ENCODE measurements around the gene PCLO.
"Not testable (repeated sequence)": the region's sequence is repeated elsewhere in the genome, so short reads cannot be mapped to it uniquely, and the experiment has no call there.

Gene PCLO

DNA sequence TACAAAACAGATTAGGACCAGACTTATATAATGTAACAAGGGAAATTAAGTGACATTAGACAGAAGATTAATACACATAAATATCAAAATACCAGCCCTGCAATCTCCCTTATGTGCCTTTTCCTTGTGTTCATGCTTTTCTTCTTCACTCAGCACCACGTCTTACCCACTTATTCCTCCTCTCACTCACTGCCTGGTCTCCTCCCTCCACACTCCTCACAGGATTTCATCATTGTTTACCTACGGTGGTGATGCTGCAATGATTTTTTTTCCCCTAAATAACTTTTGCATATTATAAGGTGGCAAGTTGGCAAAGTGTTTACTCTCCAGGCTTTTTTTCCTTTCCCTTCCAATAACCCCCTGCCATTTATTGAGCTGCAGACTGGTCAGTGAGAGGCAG is 203.2 kb downstream of the PCLO start:
- no peak for DNase-seq

DNA sequence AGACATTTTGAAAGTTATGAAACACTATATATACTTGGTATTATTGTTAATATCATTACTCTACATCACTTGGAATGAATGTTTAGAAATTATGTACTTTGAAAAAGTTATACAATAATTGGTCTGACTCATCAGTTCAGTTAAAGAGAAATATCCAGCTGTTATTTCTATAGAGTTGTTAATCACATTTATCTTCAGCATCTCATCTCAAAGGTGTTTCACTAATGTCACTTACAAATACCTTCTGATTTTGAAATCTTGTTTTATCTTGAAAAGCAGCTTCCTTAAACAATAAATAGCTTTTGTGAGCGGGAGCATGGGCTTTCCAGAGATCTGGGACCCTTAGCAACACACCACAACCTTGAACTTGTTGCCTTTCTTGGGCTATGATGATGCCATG is 205.2 kb downstream of the PCLO start:
- no peak for DNase-seq

DNA sequence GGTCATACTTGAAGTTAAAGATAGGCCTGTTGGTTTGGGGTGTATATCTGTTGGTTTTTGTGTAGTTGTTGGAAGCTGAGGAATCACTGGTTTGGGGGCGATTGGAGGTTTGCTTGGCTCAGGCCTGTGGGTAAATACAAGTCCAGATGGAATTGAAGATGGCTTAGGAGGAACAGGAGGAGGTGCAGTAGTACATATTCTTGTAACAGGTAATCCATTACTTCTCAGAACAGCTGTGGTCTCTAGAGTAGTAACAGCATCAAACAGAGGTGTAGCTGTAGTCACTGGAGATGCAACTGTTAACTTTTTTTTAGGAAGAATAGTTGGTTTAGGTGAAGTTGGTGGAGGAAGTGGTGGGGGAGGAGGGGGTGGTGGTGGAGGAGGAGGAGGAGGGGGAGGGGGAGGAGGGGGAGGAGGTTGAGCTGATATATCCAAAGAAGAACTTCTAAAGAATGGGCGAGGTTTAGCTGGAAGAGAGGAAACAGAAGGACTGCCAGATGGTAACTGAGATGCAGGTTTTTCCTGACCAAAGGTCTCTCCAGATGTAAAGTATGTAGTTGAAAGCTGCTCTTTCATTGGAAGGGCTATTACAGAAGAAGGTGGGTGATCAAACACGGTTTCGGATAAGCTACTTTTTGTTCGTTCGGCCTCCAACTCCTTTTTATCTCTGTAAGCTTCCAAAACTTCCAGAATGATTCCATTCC is 209.2 kb downstream of the PCLO start:
- DNase-seq: no peak

DNA sequence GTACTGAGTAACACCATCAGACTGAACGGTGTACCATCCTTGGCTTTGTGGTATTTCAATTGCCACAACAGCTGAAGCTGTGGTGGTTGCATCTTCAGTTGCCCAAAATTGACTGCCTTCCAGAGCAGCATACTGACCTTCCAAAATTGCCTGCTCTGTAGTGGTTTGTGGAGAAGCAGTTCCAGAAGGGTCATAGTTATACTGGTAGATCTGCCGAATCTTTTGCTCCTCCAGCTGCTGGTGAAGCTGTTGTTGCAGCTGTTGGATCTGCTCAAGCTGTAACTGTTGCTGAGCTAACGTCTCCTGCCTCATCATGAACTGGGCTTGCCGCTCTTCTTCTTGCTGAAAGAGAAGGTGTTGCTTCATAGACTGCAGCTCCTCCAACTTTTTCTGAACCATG is 212.2 kb downstream of the PCLO start:
- DNase-seq: no peak

DNA sequence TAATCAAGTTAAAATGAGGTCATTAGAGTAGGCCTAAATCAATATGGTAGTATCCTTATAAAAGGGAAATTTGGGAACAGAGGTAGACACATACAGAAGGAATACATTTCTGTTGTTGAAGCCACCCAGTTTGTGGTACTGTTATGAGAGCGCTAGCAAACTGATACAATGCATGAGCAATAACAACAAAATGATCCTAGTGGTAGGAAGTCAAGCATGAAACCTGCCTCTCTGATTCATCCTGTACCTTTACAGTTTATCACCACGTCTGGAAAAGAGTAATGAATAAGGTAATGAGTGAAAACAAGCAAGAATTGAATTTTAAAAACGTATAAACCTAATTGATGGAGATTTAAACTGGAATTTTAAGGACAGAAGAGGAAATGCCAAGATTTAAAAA is 217.2 kb downstream of the PCLO start:
- no peak for DNase-seq

DNA sequence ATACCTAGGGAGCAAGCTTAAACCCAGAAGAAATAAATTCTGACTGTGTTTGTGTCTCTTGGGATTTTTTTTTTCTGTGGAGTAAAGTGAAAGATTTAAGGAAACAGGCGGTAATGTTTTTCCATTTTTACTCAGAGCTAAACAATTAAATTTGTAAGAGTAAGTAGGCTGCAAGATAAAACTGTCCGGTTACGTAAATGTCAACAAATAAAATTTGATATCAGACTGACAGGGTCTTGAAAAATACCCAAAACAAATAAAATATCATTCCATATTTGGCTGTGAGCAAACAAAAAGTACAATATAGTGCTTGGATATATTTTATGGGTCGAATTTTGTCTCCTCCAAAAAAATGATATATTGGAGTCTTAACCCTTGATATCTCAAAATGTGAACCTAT is 217.6 kb downstream of the PCLO start:
- no peak for DNase-seq

DNA sequence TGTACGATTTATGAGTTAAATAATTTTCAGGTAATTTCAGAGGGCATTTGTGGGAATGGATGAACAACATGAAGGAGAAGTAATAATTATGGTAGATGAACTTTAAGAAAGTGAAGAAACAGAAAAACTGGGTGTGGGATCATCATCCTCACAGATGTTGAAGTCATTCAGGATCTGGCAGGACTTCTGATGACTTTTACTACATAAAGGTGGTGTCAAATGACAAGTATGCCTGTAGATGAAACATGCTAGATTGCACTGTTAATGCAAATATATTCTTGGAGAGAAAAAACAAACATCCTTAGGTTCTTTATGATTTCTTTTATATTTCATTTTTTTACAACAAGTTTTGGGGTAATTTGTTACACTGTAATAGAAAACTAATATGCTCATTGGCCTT is 230.2 kb downstream of the PCLO start:
- DNase-seq: no peak

DNA sequence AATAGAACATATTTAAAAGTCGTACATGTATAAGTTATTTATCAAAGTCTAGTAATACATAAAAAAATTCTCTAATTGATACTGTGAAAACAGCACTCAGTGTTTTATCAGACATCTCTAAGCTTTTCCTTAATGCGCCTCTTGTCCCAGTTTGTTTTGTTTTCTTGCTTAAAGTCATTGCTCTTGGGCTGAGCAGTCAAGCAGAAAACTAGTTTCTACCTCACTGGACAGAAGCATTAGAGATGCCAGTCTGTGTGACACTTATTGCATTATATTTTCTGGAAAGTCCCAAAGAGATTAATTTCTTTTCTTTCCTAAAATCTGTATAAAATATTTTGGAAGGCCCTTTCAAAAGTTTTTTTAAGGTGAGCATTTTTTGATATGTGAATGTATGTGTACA is 236.2 kb downstream of the PCLO start:
- DNase-seq: no peak

DNA sequence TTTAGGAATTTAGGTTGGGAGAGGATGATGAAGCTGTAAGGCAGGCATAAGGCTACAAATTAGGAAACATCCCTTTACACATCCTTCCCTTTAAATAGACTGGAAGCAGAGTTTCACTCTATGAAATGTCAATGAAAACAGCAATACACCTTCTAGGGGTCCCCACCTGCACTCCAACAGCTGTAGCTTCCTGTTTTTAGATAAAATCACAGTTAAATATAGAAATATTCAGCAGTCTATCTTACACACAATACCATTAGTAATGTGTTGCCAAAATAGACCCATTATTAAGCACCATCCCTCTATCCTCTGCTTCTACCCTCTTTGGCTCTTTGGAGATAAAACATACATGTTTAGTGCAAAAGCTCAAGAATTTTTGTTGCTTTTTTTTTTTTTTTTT is 237.4 kb downstream of the PCLO start:
- DNase-seq: no peak

DNA sequence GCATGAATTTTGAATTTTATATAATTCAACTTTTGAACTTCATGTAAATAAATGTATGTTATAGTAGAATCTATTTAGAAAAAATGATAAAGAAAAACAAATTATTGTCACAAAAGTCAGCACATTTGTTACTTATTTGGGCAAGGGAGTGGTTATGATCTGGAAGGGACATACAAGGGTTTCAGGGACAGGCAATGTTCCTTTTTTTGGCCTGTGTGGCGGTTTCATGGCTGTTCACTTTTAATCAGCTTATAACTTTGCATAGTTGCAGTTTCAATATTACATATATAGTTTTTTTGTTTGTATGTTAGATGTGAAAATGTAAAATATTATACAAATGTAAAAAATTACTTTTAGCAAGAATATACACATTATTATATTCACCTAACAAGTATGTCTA is 256.2 kb downstream of the PCLO start:
- DNase-seq: no peak

DNA sequence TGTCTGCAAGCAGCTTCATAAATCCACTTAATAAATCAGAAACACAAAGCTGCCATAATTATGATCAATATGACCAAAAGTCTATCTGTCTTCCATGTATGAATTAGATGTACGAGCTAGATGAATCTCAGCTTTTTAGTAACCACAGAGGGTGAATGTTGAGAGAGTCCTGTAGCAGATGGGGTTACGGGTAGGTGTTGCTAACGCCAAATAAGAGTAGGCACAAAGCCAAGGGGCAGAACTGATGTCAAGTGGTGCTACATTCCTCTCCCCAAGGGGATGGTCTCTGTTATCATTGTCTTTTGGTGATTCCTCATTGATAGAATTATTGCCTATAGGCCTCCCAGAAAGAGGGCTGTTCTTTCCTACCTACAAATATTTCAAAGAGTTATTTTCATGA is 257.8 kb downstream of the PCLO start:
- DNase-seq: no peak

DNA sequence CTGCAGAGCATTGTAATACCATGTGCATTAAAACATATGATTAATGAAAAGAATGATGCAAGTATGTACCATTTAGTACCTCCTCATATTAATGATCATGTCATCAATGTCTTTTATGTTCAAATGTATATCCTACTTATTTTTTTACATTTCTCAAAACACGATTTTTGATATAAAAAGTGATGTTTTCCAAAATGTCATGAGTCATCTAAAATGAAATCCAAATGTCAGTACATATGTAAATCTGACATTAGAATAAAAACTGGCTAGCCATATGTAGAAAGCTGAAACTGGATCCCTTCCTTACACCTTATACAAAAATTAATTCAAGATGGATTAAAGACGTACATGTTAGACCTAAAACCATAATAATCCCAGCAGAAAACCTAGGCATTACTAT is 261.6 kb downstream of the PCLO start:
- DNase-seq: not testable (repeated sequence)

DNA sequence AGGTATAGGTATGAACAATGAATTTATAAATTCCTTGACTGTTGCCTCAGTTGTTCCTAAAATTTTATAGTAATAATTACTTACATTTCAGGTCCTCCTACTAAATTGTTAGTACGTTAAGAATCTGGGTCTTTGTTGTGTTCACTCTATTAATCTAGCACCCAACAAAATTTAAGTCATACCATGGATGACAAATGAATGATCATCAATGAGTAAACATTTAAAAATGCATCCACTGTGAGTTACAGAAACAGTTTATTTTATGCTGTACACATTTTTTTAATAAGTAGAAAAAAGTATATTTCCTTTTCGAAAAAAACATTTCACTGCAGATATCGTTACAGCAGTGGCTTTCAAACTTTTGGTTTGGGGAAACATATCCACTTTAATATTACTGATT is 265.2 kb downstream of the PCLO start:
- no peak for DNase-seq

DNA sequence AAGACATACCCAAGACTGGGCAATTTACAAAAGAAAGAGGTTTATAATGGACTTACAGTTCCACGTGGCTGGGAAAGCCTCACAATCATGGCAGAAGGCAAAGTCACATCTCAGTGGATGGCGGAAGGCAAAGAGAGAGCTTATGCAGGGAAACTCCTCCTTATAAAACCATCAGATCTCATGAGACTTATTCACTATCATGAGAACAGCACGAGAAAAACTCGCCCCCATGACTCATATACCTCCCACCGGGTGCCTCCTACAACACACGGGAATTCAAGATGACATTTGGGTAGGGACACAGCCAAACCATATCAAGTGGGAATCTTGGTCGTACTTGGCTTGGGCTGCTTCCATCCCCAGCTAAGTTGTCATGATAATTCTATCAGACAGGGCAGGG is 268.3 kb downstream of the PCLO start:
- DNase-seq: not testable (repeated sequence)

DNA sequence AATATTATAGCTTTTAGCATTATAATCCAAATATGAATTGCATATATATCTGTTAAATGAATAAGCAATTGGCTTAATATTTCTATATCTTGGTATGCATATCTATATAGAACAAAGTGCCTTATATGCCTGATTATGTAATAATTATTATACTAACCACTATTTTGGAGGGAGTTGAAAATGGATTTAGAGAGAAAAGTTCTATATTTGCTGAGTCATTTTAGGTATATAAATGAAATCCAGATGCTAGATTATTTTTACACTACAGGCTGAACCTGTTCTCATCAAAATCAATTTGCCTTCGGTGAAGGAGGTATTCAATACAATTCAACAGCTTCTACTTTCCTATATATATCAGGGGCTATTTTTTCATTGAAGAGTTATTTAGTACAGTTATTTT is 276.4 kb downstream of the PCLO start:
- DNase-seq: no peak

DNA sequence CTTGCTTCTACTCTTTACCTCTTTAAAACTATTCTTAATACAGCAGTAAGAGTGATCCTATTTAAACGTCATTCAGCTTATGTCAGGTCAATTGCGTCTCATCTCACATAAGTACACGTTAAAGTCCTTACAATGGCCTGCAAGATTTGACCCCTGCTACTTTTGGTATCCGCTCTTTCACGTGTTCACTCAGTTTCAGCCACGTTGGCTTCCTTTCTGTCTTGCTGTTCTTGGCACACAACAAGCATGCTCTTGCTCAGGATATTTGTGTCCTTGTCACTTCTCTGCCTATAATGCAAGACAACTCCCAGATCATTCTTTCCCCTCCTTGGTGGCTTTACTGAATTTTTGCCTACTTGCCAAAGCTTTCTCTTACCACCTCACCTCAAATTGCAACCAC is 296.8 kb downstream of the PCLO start:
- DNase-seq: no peak

DNA sequence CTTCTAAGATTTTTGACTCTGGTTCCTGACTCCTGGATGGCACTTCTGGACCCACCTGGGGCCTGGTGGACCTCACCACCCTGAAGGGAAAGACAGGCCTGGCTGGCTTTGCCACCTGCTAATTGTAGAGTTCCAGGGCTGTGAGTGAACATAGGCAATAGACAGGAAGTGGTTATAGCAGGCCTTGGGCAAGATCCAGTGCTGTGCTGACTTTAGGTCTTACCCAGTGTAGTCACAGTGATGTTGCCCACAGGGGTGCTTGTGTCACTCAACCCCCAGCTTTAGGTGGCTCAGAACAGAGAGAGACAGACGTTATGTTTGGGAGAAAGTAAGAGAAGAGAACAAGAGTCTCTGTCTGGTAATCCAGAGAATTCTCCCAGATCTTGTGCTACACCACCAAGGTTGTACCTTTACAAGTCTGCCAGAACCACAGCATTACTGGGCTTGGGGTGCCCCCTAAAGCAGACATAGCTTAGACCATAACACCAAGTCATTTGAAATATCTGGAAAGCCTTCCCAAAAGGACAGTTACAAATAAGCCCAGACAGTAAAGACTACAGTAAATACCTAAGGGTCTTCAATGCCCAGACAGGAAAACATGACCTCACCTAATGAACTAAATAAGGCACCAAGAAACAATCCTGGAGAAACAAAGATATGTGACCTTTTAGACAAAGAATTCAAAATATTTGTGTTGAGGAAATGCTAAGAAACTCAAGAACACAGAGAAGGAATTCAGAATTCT is 303.4 kb downstream of the PCLO start:
- no peak for DNase-seq

DNA sequence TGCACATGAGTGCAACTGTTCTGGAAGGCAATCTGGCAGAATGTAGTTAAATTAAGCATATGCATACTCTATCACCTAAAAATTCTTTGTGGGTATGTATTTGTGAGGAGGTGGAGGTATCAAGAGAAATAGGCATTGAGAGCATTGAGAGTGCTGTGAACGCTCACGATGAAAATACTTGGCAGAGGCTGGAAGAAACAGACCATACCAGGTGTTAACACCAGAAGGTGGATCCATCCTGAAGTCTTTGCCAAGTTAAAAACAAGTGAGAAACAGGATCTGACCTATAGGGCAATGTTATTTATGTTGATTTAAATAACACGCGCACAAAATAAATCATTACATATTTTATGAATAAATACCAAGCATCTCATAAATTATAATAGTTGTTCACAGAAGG is 311.6 kb downstream of the PCLO start:
- no peak for DNase-seq

DNA sequence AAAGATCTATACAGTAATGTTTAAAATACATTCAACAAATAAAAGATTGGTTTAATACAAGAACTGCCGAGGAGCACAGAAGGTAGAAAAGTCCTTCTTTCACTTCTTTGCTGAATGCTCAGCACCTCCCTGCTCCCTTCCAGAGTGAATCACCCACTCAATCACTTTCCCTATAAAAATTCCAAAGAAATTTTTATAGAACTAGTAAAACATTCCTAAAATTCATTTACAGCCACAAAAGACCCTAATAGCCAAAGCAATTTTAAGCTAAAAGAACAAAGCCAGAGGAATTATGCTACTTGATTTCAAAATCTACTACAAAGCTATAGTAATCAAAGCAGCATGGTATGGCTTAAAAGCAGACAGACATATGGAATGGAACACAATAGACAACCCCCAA is 320.9 kb downstream of the PCLO start:
- no peak for DNase-seq

DNA sequence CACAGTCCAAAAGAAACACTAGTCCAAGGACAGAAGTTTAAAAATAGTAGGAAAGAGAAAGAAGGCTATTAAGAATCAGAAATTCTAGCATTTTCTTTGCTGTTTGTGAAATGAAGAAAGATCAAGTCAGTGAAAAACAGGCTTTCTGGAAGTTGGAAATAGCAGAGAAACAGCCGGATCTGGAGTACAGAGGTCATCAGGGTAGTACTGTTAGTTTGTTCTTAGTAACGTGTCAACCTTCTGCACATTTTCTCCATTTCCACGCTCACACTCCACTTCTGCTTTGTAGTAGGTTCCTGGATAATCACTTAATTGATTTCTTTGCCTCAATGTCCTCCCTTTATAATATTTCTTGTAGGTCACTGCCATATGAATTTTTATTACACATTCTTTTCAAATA is 322.6 kb downstream of the PCLO start:
- DNase-seq: no peak

DNA sequence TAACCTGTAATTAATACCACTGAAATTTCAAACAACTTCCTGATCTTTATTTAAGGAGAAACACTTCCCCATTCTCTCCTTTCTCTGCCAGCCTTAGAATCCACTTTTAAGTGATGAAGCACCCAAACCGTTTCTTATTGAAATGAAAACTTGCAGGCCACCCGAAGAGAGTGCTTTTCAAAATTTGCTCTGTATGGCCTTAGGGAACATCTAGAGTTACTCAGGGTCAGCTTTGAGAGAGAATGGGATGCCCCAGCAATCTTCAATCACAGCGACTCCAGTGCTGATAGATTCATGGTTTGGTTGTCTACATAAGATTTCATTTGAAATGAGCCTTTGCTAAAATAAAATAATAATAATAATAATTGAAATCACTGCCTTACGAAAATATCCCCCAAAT is 323.1 kb downstream of the PCLO start:
- no peak for DNase-seq

DNA sequence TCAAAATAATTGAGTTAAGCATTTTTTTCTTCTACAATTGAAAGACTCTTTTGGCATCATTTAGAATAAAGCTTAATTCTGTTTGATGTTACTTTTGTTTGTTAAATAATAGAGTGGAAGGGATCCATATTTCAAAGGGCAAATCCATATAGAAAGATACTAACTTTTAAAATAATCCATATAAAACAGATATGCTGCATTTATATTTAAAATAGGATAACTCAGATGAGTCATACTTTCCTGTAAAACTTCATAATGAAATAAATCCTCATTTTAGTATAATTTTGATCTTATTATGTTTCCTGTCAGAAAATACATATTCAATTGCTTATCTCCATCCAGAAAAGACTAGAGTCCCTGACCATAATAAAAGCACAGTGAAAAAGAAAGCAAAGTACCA is 323.6 kb downstream of the PCLO start:
- DNase-seq: no peak

DNA sequence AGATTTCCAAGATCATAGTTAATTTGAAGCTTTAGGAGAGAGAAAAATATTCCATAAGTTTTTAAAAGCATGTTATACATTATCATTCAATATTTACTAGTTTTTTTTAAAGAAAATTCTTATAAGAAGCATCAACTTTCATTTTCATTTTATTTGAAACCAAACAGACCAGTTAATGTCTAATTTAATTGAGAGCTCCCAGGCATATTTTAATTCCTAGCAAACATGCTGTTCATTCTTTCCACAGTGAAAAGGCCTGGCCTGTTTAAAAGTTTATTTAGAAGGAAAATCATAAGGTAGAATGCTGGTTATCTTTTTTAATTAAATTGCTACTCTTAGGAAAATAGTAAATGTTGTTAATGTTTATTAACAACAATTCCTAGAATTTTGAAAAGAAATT is 324.4 kb downstream of the PCLO start:
- no peak for DNase-seq

DNA sequence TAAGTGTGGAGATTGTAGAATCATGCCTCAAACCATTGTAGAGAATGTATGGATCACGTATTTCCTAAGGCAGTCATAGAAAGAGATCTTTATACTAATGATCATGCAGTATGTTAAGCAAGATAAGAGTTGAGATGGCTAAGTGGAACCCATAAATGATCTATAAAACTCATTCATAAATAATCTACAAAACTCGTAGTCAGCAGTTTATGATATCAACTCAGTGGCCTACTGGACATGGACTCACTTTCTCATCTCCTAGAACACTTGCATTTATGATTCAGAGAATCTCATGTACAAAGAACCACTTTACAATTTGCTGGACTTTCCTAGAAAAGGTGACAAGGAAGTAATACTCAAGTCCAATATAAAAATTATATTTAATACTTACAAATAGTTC is 339.6 kb downstream of the PCLO start:
- no peak for DNase-seq

DNA sequence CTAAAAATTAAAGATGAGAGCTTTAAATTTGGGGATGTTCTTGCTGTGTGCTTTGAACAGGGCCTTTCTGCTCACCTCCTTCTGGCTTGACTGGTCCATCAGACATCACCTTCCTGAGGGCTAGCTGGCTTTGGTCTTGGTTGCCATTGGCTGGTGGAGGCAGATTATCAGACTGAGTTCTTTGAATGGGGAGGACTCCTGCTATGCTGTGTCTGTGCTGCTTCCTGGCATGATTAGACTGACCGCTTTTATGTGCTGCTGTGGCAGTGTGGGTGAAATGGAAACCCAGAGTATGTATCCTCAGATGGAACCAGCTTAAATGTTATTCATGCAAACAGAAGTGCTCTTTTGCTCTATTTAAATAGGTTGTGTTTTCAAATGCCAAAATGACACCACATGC is 341.6 kb downstream of the PCLO start:
- no peak for DNase-seq

All from activated CD4-positive, alpha-beta T cell treated with anti-CD3 and anti-CD28 coated beads, Interleukin-2, amount 50 U/mL, for 16 hours (primary cell).